T-helper 1 cell treated with Interleukin-12 subunit alpha and Interleukin-12 subunit beta and Interleukin-4 antibody, amounts not matched to agents 30 ng/mL and 1 ng/mL, for 36 hours (primary cell): ENCODE data around the gene TOR1AIP2. TPM values are rescaled to one million over a fixed set of nuclear protein-coding genes. Genes with fewer than 3 reads are reported as not detected.

Experiments used
- intact Hi-C: fragments of 100-400 bp; cut with micrococcal nuclease; formaldehyde crosslinking; loops from one replicate; pipeline ENCODE4 v1.15.1; 2024
- total RNA-seq: library from RNA; stranded (reverse); gene quantifications from 2 replicates; pipeline ENCODE4 v1.2.3, GENCODE V29; 2022

TOR1AIP2 gene
- total RNA-seq, 1 donor from 2014 or later: 50.4 TPM

GRCh38 chr1:179826626-179827280 lies 50.9 kb downstream of the TOR1AIP2 start:
- intact Hi-C loops: no loop called here

GRCh38 chr1:179825798-179826460 lies 51.7 kb downstream of the TOR1AIP2 start:
- intact Hi-C loops: no loop called here

- intact Hi-C loops: no loop called here
Observed at GRCh38 chr1:179825206-179825605, 52.4 kb downstream of the TOR1AIP2 start.

- intact Hi-C loops: no loop called here
Observed at GRCh38 chr1:179824265-179824664, 53.3 kb downstream of the TOR1AIP2 start.

- intact Hi-C loops: no loop called here
Observed at GRCh38 chr1:179823693-179824092, 53.9 kb downstream of the TOR1AIP2 start.

GRCh38 chr1:179822065-179822464 lies 55.5 kb downstream of the TOR1AIP2 start:
- intact Hi-C loops: no loop called here

- intact Hi-C loops: no loop called here
Observed at GRCh38 chr1:179821524-179821923, 56.1 kb downstream of the TOR1AIP2 start.

- intact Hi-C loops: no loop called here
Observed at GRCh38 chr1:179820226-179820970, 57.2 kb downstream of the TOR1AIP2 start.

- intact Hi-C loops: no loop called here
Observed at GRCh38 chr1:179818743-179819173, 58.8 kb downstream of the TOR1AIP2 start.

GRCh38 chr1:179818260-179818659 lies 59.3 kb downstream of the TOR1AIP2 start:
- intact Hi-C loops: no loop called here

- intact Hi-C loops: no loop called here
Observed at GRCh38 chr1:179817789-179818188, 59.8 kb downstream of the TOR1AIP2 start.

GRCh38 chr1:179817056-179817455 lies 60.5 kb downstream of the TOR1AIP2 start:
- intact Hi-C loops: no loop called here

GRCh38 chr1:179816196-179816960 lies 61.2 kb downstream of the TOR1AIP2 start:
- intact Hi-C loops: no loop called here

- intact Hi-C loops: loop anchor here (2.0 kb wide), 6 partner anchors 23 to 735 kb away; partner anchors contain the start of gene QSOX1
Observed at GRCh38 chr1:179815641-179816040, 62.0 kb downstream of the TOR1AIP2 start.

GRCh38 chr1:179814546-179814838 lies 63.1 kb downstream of the TOR1AIP2 start:
- intact Hi-C loops: loop anchor here (1.0 to 5.0 kb wide), 13 partner anchors 24 to 1282 kb away; partner anchors contain the start of genes CEP350, QSOX1 and TOR1AIP1

- intact Hi-C loops: loop anchor here (1.0 to 5.0 kb wide), 13 partner anchors 25 to 1282 kb away; partner anchors contain the start of genes CEP350, QSOX1 and TOR1AIP1
Observed at GRCh38 chr1:179813626-179814545, 63.7 kb downstream of the TOR1AIP2 start.

- intact Hi-C loops: loop anchor here (5.0 kb wide), 1 partner anchor 1040 kb away; no protein-coding TSS in a partner anchor
Observed at GRCh38 chr1:179812501-179813292, 64.9 kb downstream of the TOR1AIP2 start.

GRCh38 chr1:179810367-179810715 lies 67.3 kb downstream of the TOR1AIP2 start:
- intact Hi-C loops: loop anchor here (1.0 to 5.0 kb wide), 2 partner anchors 104 to 1038 kb away; no protein-coding TSS in a partner anchor
